H54 (cell line): ENCODE measurements around the gene TBCK.
A peak's percentile ranks its signal among the peaks of the same experiment; 100 is the strongest.

Experiments used
- DNase-seq: peaks from one replicate; pipeline ENCODE4 v3.0.0; 2011; ENCODE audit warnings: low spot score, mixed read lengths; ENCODE audit not compliant: insufficient read length
- FAIRE-seq: peaks from 3 replicates; lab custom pipeline; 2011; peaks lifted over from hg19 to GRCh38; lab: Jason Lieb, UNC
- POLR2A ChIP-seq: IDR thresholded peaks from 2 replicates; pipeline ENCODE4 v1.6.1; 2011; ENCODE audit warnings: low read depth, mild to moderate bottlenecking, low read length

Gene TBCK

DNA sequence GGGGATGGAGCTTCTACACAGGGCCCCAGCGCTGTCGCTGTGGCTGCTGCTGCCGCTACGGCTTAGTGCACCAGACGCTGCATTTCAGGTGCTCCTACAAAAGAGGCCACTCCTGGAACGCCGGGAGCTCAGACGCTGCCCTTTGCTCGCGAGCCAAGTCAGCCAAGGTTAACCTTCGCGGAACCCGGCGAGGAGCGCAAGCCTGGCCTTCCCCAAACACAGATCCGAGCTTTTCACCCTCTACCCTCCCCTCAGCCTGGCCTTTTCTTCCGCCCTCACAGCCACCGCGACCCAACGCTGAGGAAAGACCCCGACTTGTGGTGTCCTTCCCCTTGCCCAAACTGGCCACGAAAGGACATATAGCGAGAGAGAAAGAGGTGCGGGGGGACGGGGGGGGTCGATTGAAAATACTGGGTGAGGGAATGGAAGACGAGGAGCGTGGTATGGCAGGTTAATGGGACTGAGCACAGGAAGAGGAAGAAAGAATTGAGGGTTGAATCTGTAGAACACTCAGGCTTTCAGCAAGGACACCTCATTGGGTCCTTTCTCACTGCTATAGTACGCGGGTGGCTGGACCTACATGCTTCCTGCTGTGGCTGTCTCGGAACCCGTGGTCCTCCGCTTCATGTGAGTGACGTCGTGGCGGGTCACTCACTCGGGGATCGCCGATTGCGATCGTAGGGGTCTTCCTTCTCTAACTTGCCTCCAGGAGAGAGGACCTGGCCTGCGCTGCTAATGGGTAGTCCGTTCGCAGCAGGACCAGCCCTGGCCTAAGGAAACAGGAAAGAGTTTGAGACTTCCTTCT is at the start of gene TBCK, which contains the start of gene AIMP1:
TBCK (minus strand) TSS at position 242 of the 805 bp plus-strand sequence. CDS start 7,249 bp downstream, outside the sequence.
AIMP1 (plus strand) TSS at position 583 of the 805 bp plus-strand sequence. CDS start 8,460 bp downstream, outside the sequence.
- FAIRE-seq (peak; percentile 93), DNase-seq (peak; percentile 50)
- peak; percentile 69 for TF ChIP-seq POLR2A

DNA sequence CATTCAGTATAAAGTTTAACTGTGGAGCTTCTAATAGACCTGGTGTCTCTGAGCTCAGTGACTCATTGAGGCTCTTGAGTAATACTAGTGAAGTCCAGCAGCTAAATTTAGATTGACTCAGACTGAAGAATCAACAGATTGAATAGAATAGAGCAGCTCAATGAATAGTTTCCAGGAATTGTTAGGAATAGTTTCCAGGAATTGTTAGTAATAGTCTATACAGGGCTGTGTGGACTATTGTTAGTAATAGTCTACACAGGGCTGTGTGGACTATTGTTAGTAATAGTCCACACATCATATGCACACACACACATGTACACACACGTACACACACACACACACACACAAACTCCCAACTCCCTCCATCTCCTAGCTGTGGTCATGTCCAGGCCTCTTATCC is 49.6 kb upstream of the TBCK start:
- FAIRE-seq (no peak), DNase-seq (peak; percentile 9)

DNA sequence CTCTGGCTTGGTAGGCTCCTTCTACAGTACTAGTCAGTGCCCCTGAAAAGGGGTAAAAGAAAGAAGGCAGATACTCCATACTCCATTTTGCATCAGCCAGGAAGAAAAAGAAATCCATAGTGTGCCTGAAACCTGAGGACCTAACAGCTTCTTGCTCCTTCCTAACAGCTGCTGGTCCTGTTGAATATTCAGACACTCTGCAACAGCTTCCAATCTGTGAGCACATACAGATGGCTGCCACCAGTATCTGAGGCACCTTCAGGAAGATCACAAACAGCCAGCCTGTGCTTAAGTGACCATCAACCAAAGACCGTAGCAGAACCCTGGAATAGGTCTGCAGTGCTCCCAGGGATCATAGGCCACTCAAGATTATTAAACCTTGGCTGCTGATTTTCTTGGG is 48.3 kb upstream of the TBCK start:
- TF ChIP-seq POLR2A, result no peak
- DNase-seq (no peak), FAIRE-seq (no peak)

More for the DNA sequence above, 49.6 kb upstream of the TBCK start:
- TF ChIP-seq POLR2A, result no peak

DNA sequence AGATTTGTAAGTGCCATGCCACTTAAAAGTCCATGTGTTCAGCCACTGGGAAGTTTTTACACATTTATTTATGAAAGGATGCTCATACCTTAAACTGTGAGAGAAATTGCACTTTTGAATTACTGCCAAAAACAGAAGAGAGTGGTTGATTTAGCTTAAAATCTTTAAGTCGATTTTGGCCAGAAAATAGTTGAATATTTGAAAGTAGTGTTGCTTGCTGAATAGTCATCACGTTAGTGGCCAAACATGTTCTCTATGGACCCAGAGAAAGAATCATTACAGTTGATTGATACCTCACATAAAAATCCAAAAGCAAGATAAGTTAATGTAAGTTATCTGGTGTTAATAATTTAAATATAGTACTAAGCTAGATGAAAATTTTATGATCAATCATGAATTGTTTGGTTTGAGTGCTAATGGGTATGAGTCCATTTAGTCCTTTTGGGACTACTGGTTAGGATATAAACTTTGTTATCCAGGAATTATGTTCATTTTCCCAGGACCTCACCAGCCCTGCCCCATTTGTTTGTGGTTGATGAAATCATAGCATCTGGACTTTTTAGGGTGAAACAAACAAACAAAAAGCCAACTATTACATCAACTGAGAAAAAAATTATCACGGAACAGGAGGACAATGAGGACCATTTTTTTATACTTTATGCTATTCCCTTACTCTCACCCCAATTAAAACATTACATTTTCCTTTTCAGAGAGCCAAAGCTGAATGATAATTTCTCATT is 46.2 kb upstream of the TBCK start:
- no peak for FAIRE-seq
- no peak for TF ChIP-seq POLR2A

DNA sequence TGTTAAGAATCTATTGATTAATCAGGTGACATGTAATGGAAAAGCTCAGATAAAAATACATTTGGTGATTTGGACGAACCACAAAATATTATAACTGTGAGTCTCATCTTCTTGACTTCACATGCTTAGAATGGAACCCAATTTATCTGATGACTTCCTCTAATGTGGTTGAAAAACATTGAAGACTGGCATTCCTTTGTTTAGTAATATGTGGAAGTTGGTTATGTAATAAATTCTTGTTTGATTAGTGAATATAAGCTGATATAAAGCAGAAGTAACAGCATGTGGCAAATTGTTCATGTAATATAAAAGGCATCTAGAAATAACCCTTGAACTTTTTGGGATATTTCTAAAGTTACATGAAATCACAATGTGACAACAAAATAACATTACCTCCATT is 42.9 kb upstream of the TBCK start:
- FAIRE-seq (no peak), DNase-seq (no peak)
- TF ChIP-seq POLR2A, result no peak

More for the DNA sequence above, 46.2 kb upstream of the TBCK start:
- no peak for DNase-seq

DNA sequence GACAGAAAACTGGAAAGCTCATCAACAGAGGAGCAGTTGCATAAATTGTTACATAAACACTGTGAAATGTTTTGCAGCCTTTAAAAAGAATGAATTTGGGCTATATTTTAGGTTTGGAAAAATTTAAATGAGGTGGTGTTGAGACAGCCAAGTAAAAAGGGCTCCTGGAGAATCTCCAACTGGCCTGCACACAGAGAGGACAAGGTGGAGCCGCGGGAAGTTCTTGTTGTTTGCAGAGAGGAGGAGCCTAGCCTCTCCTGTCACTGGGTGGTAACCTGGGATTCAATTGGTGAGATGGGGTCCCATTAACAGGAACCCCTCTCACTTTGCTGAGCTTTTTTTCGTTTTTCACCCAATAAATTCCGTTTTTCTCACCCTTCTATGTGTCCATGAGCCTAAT is 39.2 kb upstream of the TBCK start:
- FAIRE-seq, result no peak
- no peak for TF ChIP-seq POLR2A
- no peak for DNase-seq

DNA sequence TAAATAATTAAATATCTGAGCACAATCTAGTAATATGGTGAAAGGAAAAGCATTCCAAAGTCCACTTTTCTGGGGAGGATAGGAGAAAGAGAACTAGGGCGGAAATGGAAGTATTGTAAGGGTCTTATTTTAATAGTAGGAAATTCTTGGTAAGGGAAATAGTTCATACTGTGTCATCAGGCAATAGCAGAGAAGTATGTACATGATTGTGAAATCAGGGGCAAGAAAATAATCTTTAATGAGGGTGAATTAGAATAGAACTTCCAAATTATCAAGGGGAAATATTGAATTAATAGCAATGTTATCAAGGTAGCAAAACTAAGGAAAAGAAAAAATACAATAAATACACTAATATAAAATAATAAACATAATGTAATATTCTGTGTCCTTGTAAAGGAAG is 37.8 kb upstream of the TBCK start:
- no peak for TF ChIP-seq POLR2A
- DNase-seq (no peak), FAIRE-seq (no peak)

DNA sequence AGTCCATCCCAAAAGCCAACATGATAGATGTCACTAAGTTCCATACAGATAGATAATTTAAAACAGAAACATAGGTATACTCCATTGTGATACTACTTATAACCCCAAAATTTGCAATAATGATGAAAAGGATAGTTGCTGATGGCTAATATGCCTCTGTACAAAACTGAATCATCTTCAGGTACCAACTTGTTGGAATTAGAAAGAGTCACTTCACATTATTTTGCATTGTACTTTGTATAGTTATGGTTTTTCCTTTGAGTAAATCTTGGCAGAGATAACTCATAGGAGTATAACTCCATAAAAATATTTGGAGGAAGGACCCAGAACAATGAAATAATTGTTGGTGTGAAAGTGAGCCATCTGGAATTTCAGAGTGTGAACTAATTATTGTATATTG is 35.0 kb upstream of the TBCK start:
- FAIRE-seq (no peak), DNase-seq (no peak)
- TF ChIP-seq POLR2A, result no peak

DNA sequence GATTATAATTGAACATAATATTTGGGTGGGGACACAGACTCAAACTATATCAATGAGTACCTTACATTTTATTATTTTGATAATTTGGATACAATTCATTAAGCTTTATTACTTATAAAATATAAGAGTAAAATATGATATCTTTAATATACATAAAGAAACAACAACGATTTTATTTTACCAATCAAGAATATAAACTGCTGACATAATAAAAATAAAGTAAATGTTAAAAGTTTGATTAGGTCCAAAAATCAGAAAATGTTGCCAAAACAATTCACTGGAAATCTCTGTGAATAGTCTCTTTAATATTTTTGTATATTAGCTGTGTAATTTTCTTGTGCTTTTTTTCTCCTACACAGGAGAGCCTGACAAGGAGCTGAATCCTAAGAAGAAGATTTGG is 31.2 kb upstream of the TBCK start:
- FAIRE-seq (no peak), DNase-seq (no peak)
- TF ChIP-seq POLR2A, result no peak

DNA sequence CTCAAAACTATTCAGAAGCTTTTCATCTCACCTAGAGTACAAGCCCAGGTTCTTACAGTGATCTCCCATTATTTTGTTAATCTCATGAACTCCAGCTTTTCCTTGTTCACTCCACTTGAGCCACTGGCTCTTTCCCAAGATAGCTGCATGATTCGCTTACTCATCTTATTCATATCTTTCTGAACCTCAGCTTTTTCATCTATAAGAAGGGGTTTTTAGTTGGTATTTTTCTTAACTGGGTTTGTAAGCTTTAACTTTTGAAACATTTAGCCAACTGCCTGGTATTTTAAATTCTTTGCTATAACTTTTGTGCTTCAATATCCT is 28.6 kb upstream of the TBCK start:
- TF ChIP-seq POLR2A, result no peak
- FAIRE-seq (no peak), DNase-seq (no peak)

DNA sequence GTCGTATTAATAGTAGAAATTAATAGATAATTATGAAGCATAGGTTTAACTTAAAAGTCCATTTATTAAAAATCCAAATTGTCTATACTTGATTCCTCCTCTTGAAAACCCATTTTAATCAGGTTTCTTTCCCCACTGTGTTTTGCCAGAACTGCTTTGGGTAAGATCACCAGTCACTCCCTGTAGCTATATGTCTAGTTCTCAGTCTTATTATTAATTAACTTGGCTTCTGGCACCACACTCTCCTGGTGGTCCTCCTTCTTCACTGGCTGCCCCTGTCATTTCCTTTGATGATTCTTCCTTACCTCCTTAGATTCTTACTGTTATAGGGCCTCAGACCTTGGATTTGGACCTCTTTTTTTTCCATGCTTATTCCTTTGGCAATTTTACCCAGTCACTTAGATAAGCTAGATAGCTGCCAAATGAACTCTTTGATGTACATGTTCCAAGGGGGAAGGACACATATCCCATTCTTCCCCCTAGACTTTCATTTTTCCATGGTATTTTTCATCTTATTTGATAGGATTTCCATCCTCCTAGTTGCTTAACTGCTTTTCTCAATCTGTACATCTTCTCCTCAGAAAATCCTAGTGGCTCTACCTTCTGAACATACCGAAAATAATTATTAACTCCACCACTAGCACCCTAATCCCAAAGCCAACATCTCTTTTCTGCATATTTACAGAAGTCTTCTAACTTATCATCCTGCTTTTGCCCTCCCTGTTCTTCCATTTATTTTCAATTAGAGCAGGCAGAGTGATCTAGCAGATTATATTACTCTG is 28.0 kb upstream of the TBCK start:
- DNase-seq (no peak), FAIRE-seq (no peak)
- TF ChIP-seq POLR2A, result no peak

DNA sequence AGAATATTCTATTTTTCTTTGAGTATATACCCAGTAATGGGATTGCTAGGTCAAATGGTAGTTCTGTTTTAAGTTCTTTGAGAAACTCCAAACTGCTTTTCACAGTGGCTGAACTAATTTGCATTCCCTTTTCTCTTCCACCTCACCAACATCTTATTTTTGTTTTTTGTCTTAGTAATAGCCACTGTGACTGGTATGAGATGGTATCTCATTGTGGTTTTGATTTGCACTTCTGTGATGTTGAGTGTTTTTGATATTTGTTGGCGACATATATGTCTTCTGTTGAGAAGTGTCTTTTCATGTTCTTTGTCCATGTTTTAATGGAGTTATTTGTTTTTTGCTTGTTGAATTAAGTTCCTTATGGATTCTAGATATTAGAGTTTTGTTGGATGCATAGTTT is 24.8 kb upstream of the TBCK start:
- TF ChIP-seq POLR2A, result no peak
- FAIRE-seq, result no peak
- no peak for DNase-seq

DNA sequence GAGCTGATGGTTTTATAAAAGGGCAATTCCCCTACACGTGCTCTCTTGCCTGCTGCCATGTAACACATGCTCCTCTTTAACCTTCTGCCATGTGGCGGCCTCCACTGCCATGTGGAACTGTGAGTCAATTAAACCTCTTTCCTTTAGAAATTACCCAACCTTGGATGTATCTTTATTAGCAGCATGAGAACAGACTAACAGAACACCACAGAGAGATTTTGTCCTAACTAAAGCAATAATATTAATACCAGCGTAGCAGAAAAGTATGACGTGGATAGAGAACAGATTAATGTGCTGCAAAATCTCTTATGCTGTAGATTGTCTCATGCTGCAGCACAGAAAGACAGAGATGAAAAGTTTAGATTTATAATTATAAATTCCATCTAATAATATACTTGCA is 23.4 kb upstream of the TBCK start:
- no peak for FAIRE-seq

DNA sequence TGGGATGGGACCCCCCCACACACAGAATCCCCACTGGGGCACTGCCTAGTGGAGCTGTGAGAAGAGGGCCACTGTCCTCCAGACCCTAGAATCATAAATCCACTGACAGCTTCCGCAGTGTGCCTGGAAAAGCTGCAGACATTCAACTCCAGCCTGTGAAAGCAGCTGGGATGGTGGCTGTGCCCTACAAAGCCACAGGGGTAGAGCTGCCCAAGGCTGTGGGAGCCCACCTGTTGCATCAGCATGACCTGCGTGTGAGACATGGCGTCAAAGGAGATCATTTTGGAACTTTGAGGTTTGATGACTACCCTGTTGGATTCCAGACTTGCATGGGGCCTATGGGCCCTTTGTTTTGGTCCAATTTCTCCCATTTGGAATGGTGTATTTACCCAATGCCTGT is 22.7 kb upstream of the TBCK start:
- DNase-seq, result no peak
- no peak for TF ChIP-seq POLR2A
- no peak for FAIRE-seq

More for the DNA sequence above, 23.4 kb upstream of the TBCK start:
- DNase-seq, result no peak
- TF ChIP-seq POLR2A, result no peak
